Fibroblast of mammary gland (primary cell): ENCODE results near the gene TUBB4B.

Experiments
- DNase-seq: peaks from one replicate; pipeline ENCODE4 v3.0.0-alpha.2; 2010; ENCODE audit warnings: low read depth
- H3K4me3 ChIP-seq: 2 replicates; pipeline ENCODE4 v1.5.1; 2011; ENCODE audit warnings: low read depth, mild to moderate bottlenecking, low read length, moderate library complexity; ENCODE audit not compliant: control insufficient read depth
- CTCF ChIP-seq: conservative IDR thresholded peaks from 2 replicates; pipeline ENCODE4 v1.5.1; 2011; ENCODE audit warnings: low read depth, low read length, inconsistent platforms; ENCODE audit not compliant: control insufficient read depth, insufficient read depth

The TUBB4B gene

GRCh38 chr9:137221506-137222111, 19.5 kb upstream of the TUBB4B start:
- no peak overlapping the region for H3K4me3 ChIP-seq
- no peak for TF ChIP-seq CTCF
- no peak for DNase-seq

- no peak for DNase-seq
- TF ChIP-seq CTCF = no peak
- H3K4me3 ChIP-seq = peak within 1 kb of the TSS; percentile 40
Measured at GRCh38 chr9:137222190-137223077, 18.7 kb upstream of the TUBB4B start, which contains the start of gene RNF208. Gene RNF208 (minus strand): TSS chr9:137222240. CDS start chr9:137221212, 1,028 bp downstream.

DNA sequence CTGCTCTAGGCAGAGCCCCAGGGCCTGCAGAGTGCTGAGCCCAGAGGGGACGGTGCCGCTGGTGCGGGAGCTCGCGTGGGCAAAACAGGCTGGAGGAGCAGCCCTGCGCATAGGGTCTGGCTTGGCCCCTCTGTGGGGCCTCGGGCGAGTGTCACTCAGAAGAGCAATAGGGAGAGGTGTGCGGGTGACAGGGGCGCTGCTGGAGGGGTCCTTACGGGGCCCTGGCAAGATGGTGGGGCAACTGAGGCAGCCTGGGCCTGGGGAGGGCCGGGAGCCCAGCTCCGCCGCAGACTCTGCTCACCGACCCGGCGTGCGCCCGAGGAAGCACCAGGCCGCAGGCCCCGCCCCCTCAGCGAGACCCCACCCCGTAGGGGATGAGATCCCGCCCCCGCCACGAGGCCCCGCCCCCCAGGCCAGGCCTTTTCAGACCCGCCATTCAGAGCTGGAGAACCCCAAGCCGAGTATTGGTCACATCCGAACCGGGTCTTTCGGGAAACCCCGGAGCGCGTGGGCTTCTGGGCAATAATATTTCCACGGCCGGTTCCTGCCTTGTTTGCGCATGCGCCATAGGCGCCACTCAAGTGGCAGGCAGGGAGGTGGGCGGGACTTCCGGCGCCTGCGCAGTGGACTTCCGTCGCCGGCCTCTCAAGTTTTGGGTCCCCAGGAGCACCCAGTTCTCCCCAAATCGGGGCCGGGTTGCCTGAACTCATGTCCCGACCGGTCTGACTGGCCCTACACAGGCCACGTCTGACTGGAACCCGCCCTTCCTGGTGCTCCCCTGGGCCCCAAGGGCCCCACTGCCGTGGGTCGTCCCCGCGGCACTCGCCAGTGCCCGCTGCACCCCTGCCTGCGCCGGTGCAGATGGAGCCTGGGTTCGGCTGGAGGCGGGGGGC, 17.8 kb upstream of the TUBB4B start:
- peak overlapping the region; percentile 62 for H3K4me3 ChIP-seq
- no peak for TF ChIP-seq CTCF
- DNase-seq = peak; percentile 97

DNA sequence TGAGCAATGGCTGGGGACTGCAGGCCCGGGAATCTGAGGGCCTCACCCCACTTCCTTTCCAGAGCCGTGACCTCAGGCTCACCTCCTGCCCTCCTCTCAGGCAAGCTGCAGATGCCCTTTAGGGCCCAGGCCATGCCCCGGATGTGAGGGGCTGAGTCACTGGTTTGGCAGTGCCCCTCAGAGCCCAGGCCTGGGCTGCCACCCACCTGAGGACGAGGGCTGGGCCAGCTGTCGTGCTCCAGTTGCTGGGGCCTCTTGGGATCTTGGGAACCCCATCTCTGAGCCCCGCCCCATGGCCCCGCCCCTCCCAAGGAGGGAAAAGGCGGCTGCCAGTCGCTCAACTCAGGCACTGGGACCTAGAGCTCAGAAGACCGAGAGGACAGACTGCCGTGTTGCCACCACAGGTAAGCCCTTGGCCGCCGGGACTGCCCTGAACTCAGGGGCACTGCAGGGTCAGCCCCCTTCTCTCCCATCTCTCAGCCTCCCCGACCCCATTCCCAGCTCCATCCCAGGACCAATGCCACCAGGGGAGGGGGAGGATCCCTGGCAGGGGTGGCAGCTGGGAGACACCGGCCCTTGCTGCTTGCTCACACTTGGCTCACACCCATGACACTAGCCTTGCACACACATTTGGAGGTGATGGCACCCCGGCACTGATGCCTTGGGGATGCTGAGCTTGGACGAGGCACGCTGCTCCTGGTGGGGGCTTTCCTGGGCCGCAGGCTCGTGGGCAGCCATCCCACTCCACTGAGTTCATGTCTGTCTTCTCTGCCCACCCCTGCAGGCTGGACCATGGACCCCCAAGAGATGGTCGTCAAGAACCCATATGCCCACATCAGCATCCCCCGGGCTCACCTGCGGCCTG, 16.0 kb upstream of the TUBB4B start, which contains the start of gene CYSRT1:
CYSRT1 (plus strand) TSS at position 345 of the 865 bp plus-strand sequence; CDS start at position 793, 448 bp downstream.
- DNase-seq = no peak
- TF ChIP-seq CTCF = no peak
- H3K4me3 ChIP-seq = peak within 1 kb of the TSS; percentile 62

DNA sequence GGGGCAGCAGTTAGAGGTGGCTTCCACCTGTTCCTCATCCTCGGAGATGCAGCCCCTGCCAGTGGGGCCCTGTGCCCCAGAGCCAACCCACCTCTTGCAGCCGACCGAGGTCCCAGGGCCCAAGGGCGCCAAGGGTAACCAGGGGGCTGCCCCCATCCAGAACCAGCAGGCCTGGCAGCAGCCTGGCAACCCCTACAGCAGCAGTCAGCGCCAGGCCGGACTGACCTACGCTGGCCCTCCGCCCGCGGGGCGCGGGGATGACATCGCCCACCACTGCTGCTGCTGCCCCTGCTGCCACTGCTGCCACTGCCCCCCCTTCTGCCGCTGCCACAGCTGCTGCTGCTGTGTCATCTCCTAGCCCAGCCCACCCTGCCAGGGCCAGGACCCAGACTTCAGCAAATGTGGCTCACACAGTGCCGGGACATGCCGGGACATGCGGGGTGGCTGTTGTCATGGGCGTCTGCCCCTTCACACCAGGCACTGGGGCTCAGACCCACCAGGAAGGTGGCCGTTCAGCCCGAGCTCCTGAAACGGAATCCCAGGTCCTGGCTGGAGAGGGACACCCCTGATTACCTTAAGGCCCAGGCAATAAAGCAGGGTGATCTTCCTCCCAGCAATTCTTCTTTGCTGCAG, 15.3 kb upstream of the TUBB4B start:
- TF ChIP-seq CTCF = no peak
- no peak overlapping the region for H3K4me3 ChIP-seq
- no peak for DNase-seq
